Esophagus muscularis mucosa (tissue), 4 donors: Measurements from ENCODE around the gene MCMBP. TPM values are rescaled to one million over a fixed set of nuclear protein-coding genes. Genes with fewer than 3 reads are reported as not detected.
A peak's percentile ranks its signal among the peaks of the same experiment; 100 is the strongest.

ENCODE experiments used
- DNase-seq: peaks from one replicate; pipeline ENCODE4 v3.0.0-alpha.2; 2017; ENCODE audit errors: extremely low spot score
- H3K27ac ChIP-seq, 4 donors: fragments of 200-600 bp; sonication (generic); replicated peaks in 1 of 4; 1 replicate in 3 of 4; 2 replicates in 1 of 4; pipeline ENCODE4 v1.5.1; 2016 to 2019; ENCODE audit warnings: mild to moderate bottlenecking in 1 of 4
- H3K27me3 ChIP-seq, 4 donors: fragments of 200-600 bp; sonication (generic); one replicate each; pipeline versions ENCODE4 v1.5.1 to v1.6.0; 2016 to 2019
- H3K36me3 ChIP-seq, 4 donors: fragments of 200-600 bp; sonication (generic); one replicate each; pipeline ENCODE4 v1.5.1; 2016 to 2019
- H3K4me1 ChIP-seq, 4 donors: fragments of 200-600 bp; sonication (generic); one replicate each; pipeline ENCODE4 v1.5.1; 2016 to 2019
- H3K4me3 ChIP-seq, 4 donors: fragments of 200-600 bp; sonication (generic); 1 replicate in 2 of 4; 2 replicates in 2 of 4; pipeline ENCODE4 v1.5.1; 2016 to 2019; ENCODE audit warnings: mild to moderate bottlenecking in 4 of 4, moderate library complexity in 1 of 4
- H3K9me3 ChIP-seq, 4 donors: fragments of 200-600 bp; sonication (generic); 1 replicate in 3 of 4; 2 replicates in 1 of 4; pipeline ENCODE4 v1.5.1; 2016 to 2019
- EP300 ChIP-seq: sonication (generic); formaldehyde crosslinking; IDR thresholded peaks from one replicate; pipeline ENCODE4 v1.6.1; 2017; ENCODE audit warnings: antibody characterized with exemption
- POLR2A ChIP-seq: fragments of 450-650 bp; IDR thresholded peaks from one replicate; pipeline ENCODE4 v1.6.1; 2017; ENCODE audit warnings: antibody characterized with exemption, moderate library complexity, mild to moderate bottlenecking, low read depth
- POLR2AphosphoS5 ChIP-seq, 2 donors: sonication (generic); formaldehyde crosslinking; IDR thresholded peaks; one replicate each; pipeline ENCODE4 v1.6.1; 2017; ENCODE audit warnings: antibody characterized with exemption in 2 of 2
- WGBS: methylation state at CpG from one replicate; pipeline ENCODE4 v1.1.5; 2018; 5-methylcytosine and 5-hydroxymethylcytosine counted together
- intact Hi-C: fragments of 100-400 bp; cut with DNase I; formaldehyde crosslinking; loops from one replicate; pipeline ENCODE4 v1.15.1; 2023
- total RNA-seq, 4 donors: library from RNA; depleted of rRNA; stranded (reverse); fragments of >200 nt; gene quantifications; one replicate each; pipeline versions ENCODE4 v1.1.0 to v1.2.1, GENCODE V29; 2016
- TF ChIP-seq, protein P1 (sequence below), 3 experiments: fragments of 200-600 bp in 2 of 3; fragments of 450-650 bp in 1 of 3; sonication (generic) in 2 of 3; IDR thresholded peaks; one replicate each; pipeline ENCODE4 v1.5.1; 2017 to 2019; ENCODE audit warnings: antibody characterized with exemption in 3 of 3, mild to moderate bottlenecking in 2 of 3, moderate library complexity in 1 of 3

Gene MCMBP
- total RNA-seq, 4 donors from 2014 or later, result 47.3 to 77.2 (median 52.3) TPM

DNA sequence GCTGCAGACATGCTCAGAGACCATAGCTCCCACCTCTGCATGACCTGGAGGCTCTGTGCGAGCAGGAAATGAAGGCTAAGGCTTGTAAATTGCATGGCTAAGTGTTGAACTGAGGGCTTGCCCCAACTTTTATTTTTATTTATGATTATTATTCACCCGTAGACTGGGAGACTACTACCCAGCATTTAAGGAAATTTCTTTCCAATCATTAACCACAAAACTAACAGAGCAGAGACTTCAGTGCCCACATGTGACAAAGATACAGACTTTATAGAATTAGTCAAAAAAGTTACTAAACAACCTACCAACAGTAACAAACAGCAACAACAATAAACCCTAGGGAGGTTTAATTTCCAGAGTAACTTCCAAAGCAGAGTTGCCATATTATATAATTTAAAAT, 39.7 kb downstream of the MCMBP start:
- intact Hi-C loops, result no loop called here
- WGBS, result 100% methylated on average over 2 of the region's 2 CpGs
- H3K4me3 ChIP-seq, result no peak overlapping the region
- peaks cover 20 to 100% (median 84%) of the 10 kb centered on the region in 4 donors for H3K36me3 ChIP-seq
- no peak overlapping the region for H3K27ac ChIP-seq
- H3K9me3 ChIP-seq, result no peaks in the 10 kb centered on the region
- TF ChIP-seq POLR2AphosphoS5 (IDR thresholded peaks at IDR 0.05), result no peak
- TF ChIP-seq POLR2A, result no peak
- TF ChIP-seq EP300, result no peak
- TF ChIP-seq, protein P1, sequence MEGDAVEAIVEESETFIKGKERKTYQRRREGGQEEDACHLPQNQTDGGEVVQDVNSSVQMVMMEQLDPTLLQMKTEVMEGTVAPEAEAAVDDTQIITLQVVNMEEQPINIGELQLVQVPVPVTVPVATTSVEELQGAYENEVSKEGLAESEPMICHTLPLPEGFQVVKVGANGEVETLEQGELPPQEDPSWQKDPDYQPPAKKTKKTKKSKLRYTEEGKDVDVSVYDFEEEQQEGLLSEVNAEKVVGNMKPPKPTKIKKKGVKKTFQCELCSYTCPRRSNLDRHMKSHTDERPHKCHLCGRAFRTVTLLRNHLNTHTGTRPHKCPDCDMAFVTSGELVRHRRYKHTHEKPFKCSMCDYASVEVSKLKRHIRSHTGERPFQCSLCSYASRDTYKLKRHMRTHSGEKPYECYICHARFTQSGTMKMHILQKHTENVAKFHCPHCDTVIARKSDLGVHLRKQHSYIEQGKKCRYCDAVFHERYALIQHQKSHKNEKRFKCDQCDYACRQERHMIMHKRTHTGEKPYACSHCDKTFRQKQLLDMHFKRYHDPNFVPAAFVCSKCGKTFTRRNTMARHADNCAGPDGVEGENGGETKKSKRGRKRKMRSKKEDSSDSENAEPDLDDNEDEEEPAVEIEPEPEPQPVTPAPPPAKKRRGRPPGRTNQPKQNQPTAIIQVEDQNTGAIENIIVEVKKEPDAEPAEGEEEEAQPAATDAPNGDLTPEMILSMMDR (IDR thresholded peaks at IDR 0.05), result no peak
- no peaks in the 10 kb centered on the region for H3K27me3 ChIP-seq
- H3K4me1 ChIP-seq, result peaks cover 0 to 10% (median 2%) of the 10 kb centered on the region in 4 donors
- no peak for DNase-seq

DNA sequence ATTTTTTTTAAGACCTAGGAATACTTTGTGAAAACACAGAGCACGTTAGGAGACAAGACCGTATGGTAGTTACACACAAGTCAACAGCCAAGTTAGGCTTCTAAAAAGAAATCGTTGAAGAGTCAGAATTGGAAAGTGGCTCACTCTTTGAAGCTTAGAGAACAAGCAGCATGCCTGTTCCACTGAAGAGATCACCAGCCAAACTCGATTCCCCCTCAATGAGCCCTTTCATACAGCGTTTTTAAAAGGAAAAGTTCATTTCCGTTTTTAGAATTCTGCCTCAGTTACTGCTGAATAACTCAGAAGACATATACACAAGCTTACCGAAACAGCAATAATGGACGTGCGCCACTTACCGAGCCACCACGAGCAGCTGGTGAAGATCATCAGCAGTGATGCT, 41.0 kb downstream of the MCMBP start:
- Histone ChIP-seq H3K27me3 (no peaks in the 10 kb centered on the region), H3K36me3 (peaks cover 19 to 98% (median 75%) of the 10 kb centered on the region in 4 donors), H3K4me1 (peaks cover 0 to 23% (median 14%) of the 10 kb centered on the region in 4 donors), H3K4me3 (no peak overlapping the region), H3K27ac (no peak overlapping the region), H3K9me3 (no peaks in the 10 kb centered on the region)
- no peak for DNase-seq
- intact Hi-C loops, result no loop called here
- 89% methylated on average over 11 of the region's 11 CpGs for WGBS
- no peak for TF ChIP-seq EP300
- TF ChIP-seq POLR2A, result no peak
- TF ChIP-seq POLR2AphosphoS5 (IDR thresholded peaks at IDR 0.05), result no peak
- TF ChIP-seq, protein P1 (IDR thresholded peaks at IDR 0.05), result no peak

DNA sequence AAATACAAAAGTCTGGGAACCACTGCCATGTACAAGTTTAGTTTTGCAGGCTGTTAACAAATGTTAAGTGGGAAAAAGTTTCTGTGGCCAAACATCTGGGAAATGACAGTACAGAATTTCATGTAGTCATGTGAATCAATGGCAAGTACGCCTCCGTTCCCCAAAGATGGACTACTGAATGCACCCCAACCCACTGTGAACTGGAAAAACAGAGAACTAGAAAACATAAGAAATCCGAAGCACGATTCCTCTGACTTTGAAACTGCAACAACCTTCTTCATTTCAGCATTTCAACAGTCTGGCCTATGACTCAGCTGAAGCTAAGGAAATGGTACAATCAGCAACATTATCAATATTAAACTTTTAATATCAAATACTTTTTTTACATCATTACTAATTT, 41.8 kb downstream of the MCMBP start:
- intact Hi-C loops, result no loop called here
- WGBS, result 79% methylated on average over 4 of the region's 4 CpGs

DNA sequence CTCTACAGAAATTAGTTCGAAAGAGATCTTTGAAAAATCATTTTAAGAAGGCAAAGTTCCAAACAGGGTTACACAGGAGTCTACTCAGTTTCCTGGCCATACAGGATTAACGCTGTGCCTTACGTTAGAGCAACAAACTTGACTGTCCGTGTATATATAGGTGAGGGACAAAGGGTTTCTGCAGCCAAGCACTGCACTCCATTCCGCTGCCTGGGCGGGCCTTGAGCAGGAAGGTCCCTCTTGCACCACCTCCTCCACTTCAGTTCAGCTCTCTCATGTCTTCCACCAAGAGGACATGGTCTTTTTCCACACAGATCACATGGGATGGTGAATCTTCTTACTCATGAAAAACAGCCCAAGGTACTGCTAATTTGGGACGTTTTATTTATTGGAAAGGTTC, 43.2 kb downstream of the MCMBP start:
- H3K36me3 ChIP-seq, result peaks cover 9 to 80% (median 53%) of the 10 kb centered on the region in 4 donors
- no peak overlapping the region for H3K4me3 ChIP-seq
- H3K9me3 ChIP-seq, result no peaks in the 10 kb centered on the region
- peaks cover 0 to 34% (median 18%) of the 10 kb centered on the region in 4 donors for H3K4me1 ChIP-seq
- H3K27me3 ChIP-seq, result no peaks in the 10 kb centered on the region
- intact Hi-C loops, result no loop called here
- TF ChIP-seq POLR2AphosphoS5 (IDR thresholded peaks at IDR 0.05), result no peak
- TF ChIP-seq POLR2A, result no peak
- TF ChIP-seq EP300, result no peak
- no peak for DNase-seq
- peak overlapping the region in 1 of 4 donors; percentile 8 for H3K27ac ChIP-seq
- WGBS, result 85% methylated on average over 7 of the region's 7 CpGs

More for the DNA sequence above, 41.8 kb downstream of the MCMBP start:
- H3K9me3 ChIP-seq, result no peaks in the 10 kb centered on the region
- no peak for DNase-seq
- peaks cover 0 to 27% (median 14%) of the 10 kb centered on the region in 4 donors for H3K4me1 ChIP-seq
- H3K27me3 ChIP-seq, result no peaks in the 10 kb centered on the region
- TF ChIP-seq POLR2A (no peak), EP300 (no peak), POLR2AphosphoS5 (IDR thresholded peaks at IDR 0.05) (no peak)
- TF ChIP-seq, protein P1 (IDR thresholded peaks at IDR 0.05), result no peak
- no peak overlapping the region for H3K27ac ChIP-seq
- no peak overlapping the region for H3K4me3 ChIP-seq
- peaks cover 11 to 92% (median 67%) of the 10 kb centered on the region in 4 donors for H3K36me3 ChIP-seq

DNA sequence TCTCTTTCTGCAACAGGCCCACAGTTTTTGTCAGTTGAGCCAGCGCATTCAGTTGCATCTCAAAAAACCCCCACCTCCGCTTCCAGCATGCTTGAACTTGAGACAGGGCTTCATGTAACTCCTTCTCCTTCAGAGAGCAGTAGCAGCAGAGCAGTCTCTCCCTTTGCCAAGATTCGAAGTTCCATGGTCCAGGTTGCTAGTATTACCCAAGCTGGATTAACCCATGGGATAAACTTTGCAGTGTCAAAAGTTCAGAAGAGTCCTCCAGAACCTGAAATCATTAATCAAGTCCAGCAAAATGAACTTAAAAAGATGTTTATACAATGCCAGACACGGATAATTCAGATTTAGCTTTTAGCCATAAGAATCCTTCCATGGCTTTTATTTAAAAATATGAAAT, 45.2 kb downstream of the MCMBP start:
- H3K27ac ChIP-seq, result peak overlapping the region in 3 of 4 donors; percentile 13 to 21 (median 18)

More for the DNA sequence above, 45.2 kb downstream of the MCMBP start:
- H3K4me3 ChIP-seq, result no peak overlapping the region
- peaks cover 0 to 34% (median 18%) of the 10 kb centered on the region in 4 donors for H3K4me1 ChIP-seq
- no peak for DNase-seq
- no peak for TF ChIP-seq EP300
- TF ChIP-seq, protein P1 (IDR thresholded peaks at IDR 0.05), result no peak
- TF ChIP-seq POLR2AphosphoS5 (IDR thresholded peaks at IDR 0.05), result no peak
- TF ChIP-seq POLR2A, result no peak
- no peaks in the 10 kb centered on the region for H3K9me3 ChIP-seq
- intact Hi-C loops, result no loop called here
- WGBS, result 57% methylated on average over 4 of the region's 4 CpGs
- no peaks in the 10 kb centered on the region for H3K27me3 ChIP-seq
- peaks cover 15 to 80% (median 49%) of the 10 kb centered on the region in 4 donors for H3K36me3 ChIP-seq
